HepG2 (cell line): ENCODE data around the gene CTDSPL2. TPM values are rescaled to one million over a fixed set of nuclear protein-coding genes. Genes with fewer than 3 reads are reported as not detected.
A peak's percentile ranks its signal among the peaks of the same experiment; 100 is the strongest.

ENCODE experiments used
- ATAC-seq: fragments of 200-7000 bp; cut with Tn5 transposase; 3 replicates; pipeline ENCODE4 v1.9.1; 2020; ENCODE audit warnings: mild to moderate bottlenecking, moderate library complexity
- BruUV-seq: library from RNA; stranded (reverse); fragments of 400-500 nt; replicated peaks from 2 replicates; lab custom pipeline; 2021; lab: Mats Ljungman, UMichigan
- CTCF ChIA-PET: fragments of 300-600 bp; formaldehyde crosslinking; extraction: SDS; loops from one replicate; lab custom pipeline; 2021; ENCODE audit warnings: low total read pairs, inconsistent platforms, low intra/inter-chr PET ratio; lab: Yijun Ruan, JAX
- POLR2A ChIA-PET: fragments of 350-600 bp; sonication (Branson Sonifier 250); formaldehyde crosslinking; loops from one replicate; lab custom pipeline; 2020; ENCODE audit warnings: antibody characterized with exemption, inconsistent platforms; lab: Yijun Ruan, JAX
- DNase-seq: peaks from one replicate; pipeline ENCODE4 v3.0.0-alpha.2; 2015; ENCODE audit warnings: low spot score
- FAIRE-seq: peaks from 3 replicates; lab custom pipeline; 2011; peaks lifted over from hg19 to GRCh38; lab: Jason Lieb, UNC
- H2AFZ ChIP-seq: one replicate; pipeline ENCODE4 v1.6.1; 2011; ENCODE audit warnings: low read length, inconsistent platforms
- H3K27ac ChIP-seq: fragments of 300-600 bp; 3 replicates; pipeline ENCODE4 v1.8.0; 2011; ENCODE audit warnings: mixed run types, mild to moderate bottlenecking, mixed read lengths, low read length, inconsistent platforms; ENCODE audit not compliant: insufficient read depth; ENCODE audit errors: extremely low read length
- H3K27me3 ChIP-seq, 2 experiments: fragments of 200-600 bp in 1 of 2; 2 replicates in 1 of 2; 3 replicates in 1 of 2; pipeline versions ENCODE4 v1.6.0 to v1.8.0; 2011; ENCODE audit warnings: low read length in 2 of 2, mild to moderate bottlenecking in 2 of 2, moderate library complexity in 2 of 2, inconsistent platforms in 1 of 2; ENCODE audit not compliant: insufficient read depth in 2 of 2, control insufficient read depth in 1 of 2
- H3K36me3 ChIP-seq, 2 experiments: fragments of 200-600 bp in 1 of 2; replicated peaks in 1 of 2; 2 replicates in 1 of 2; 3 replicates in 1 of 2; pipeline versions ENCODE4 v1.5.1 to v1.8.0; 2011; ENCODE audit warnings: low read length in 2 of 2, inconsistent platforms in 1 of 2; ENCODE audit not compliant: insufficient read depth in 2 of 2, control insufficient read depth in 1 of 2
- H3K4me1 ChIP-seq: 2 replicates; pipeline ENCODE4 v1.5.1; 2012; ENCODE audit warnings: low read length, inconsistent platforms; ENCODE audit not compliant: insufficient read depth
- H3K4me2 ChIP-seq: 2 replicates; pipeline ENCODE4 v1.6.0; 2011; ENCODE audit warnings: low read depth, low read length, inconsistent platforms
- H3K4me3 ChIP-seq, 3 experiments: fragments of 200-600 bp in 1 of 3; sonication (generic), shearing (Covaris generic) in 1 of 3; replicated peaks in 1 of 3; 2 replicates each; pipeline ENCODE4 v1.5.1; 2011 to 2016; ENCODE audit warnings: low read length in 3 of 3, inconsistent platforms in 2 of 3, low read depth in 2 of 3, mild to moderate bottlenecking in 2 of 3, control low read depth in 1 of 3, mixed read lengths in 1 of 3; ENCODE audit not compliant: insufficient read depth in 1 of 3
- H3K79me2 ChIP-seq: one replicate; pipeline ENCODE4 v1.6.1; 2011; ENCODE audit warnings: low read length, inconsistent platforms; ENCODE audit not compliant: insufficient read depth
- H3K9ac ChIP-seq: 2 replicates; pipeline ENCODE4 v1.6.0; 2011; ENCODE audit warnings: mild to moderate bottlenecking, low read depth, low read length, inconsistent platforms; ENCODE audit not compliant: insufficient read depth
- H3K9me3 ChIP-seq: 2 replicates; pipeline ENCODE4 v1.5.1; 2012; ENCODE audit warnings: mild to moderate bottlenecking, low read length
- H4K20me1 ChIP-seq: 2 replicates; pipeline ENCODE4 v1.6.0; 2011; ENCODE audit warnings: inconsistent platforms, mild to moderate bottlenecking, low read length, moderate library complexity; ENCODE audit not compliant: insufficient read depth
- FLYWCH1 ChIP-seq: sonication (generic); formaldehyde crosslinking; IDR thresholded peaks from 2 replicates; pipeline ENCODE4 v1.8.1; 2023; ENCODE audit warnings: mild to moderate bottlenecking, missing genetic modification reagents
- GFI1 ChIP-seq: sonication (generic); formaldehyde crosslinking; IDR thresholded peaks from 2 replicates; pipeline ENCODE4 v1.5.0; 2020; ENCODE audit warnings: missing genetic modification reagents, mild to moderate bottlenecking, borderline replicate concordance
- HINFP ChIP-seq: sonication (generic); formaldehyde crosslinking; IDR thresholded peaks from 2 replicates; pipeline ENCODE4 v1.4.0; 2020; ENCODE audit warnings: low read depth, mild to moderate bottlenecking, missing genetic modification reagents
- KDM2A ChIP-seq: sonication (generic); formaldehyde crosslinking; IDR thresholded peaks from 2 replicates; pipeline ENCODE4 v1.4.0; 2020; ENCODE audit warnings: low read depth, missing genetic modification reagents, borderline replicate concordance
- KLF15 ChIP-seq: sonication (generic); formaldehyde crosslinking; IDR thresholded peaks from 2 replicates; pipeline ENCODE4 v1.8.1; 2023; ENCODE audit warnings: borderline replicate concordance, mild to moderate bottlenecking, inconsistent platforms, missing genetic modification reagents, mixed read lengths
- MAFK ChIP-seq, 2 experiments: IDR thresholded peaks in 1 of 2; conservative IDR thresholded peaks in 1 of 2; 2 replicates each; pipeline ENCODE4 v1.6.1; 2011; ENCODE audit warnings: improper control_type of control experiment in 2 of 2, low read length in 2 of 2
- NBN ChIP-seq: fragments of 450-650 bp; conservative IDR thresholded peaks from 2 replicates; pipeline ENCODE4 v1.6.1; 2017
- NCOA1 ChIP-seq: sonication (generic); formaldehyde crosslinking; IDR thresholded peaks from 2 replicates; pipeline ENCODE4 v1.9.0; 2021; ENCODE audit warnings: missing genetic modification reagents
- PHF8 ChIP-seq: sonication (generic); formaldehyde crosslinking; IDR thresholded peaks from 2 replicates; pipeline ENCODE4 v1.5.0; 2020; ENCODE audit warnings: missing genetic modification reagents
- PRPF4 ChIP-seq: fragments of 200-400 bp; formaldehyde crosslinking; IDR thresholded peaks from 2 replicates; pipeline ENCODE4 v1.6.1; 2016; ENCODE audit warnings: low read length, low read depth; ENCODE audit not compliant: poor library complexity, severe bottlenecking
- SMARCE1 ChIP-seq: fragments of 450-650 bp; IDR thresholded peaks from 2 replicates; pipeline ENCODE4 v1.6.1; 2017; ENCODE audit warnings: borderline replicate concordance
- ZHX1 ChIP-seq: sonication (generic); formaldehyde crosslinking; IDR thresholded peaks from 2 replicates; pipeline ENCODE4 v1.8.1; 2022; ENCODE audit warnings: low read depth, mild to moderate bottlenecking, missing genetic modification reagents
- ZNF18 ChIP-seq: sonication (generic); formaldehyde crosslinking; IDR thresholded peaks from 2 replicates; pipeline ENCODE4 v1.8.0; 2022; ENCODE audit warnings: mild to moderate bottlenecking, missing genetic modification reagents; ENCODE audit not compliant: insufficient replicate concordance
- ZNF431 ChIP-seq: sonication (generic); formaldehyde crosslinking; IDR thresholded peaks from 2 replicates; pipeline ENCODE4 v1.9.0; 2022; ENCODE audit warnings: missing genetic modification reagents, low read depth, mild to moderate bottlenecking, borderline replicate concordance
- ZNF503 ChIP-seq: sonication (generic); formaldehyde crosslinking; IDR thresholded peaks from 2 replicates; pipeline ENCODE4 v1.4.0; 2020; ENCODE audit warnings: missing genetic modification reagents
- WGBS: methylation state at CpG from one replicate; pipeline ENCODE4 v1.1.6; 2017; ENCODE audit warnings: low lambda C conversion rate; 5-methylcytosine and 5-hydroxymethylcytosine counted together
- in situ Hi-C: cut with HindIII; loops from 2 replicates; pipeline ENCODE4 v1.10.0; 2017; ENCODE audit warnings: low pct_unique_long_range_greater_than_20kb; ENCODE audit not compliant: extremely low pct_ligation_motif_present
- intact Hi-C: fragments of 100-400 bp; cut with micrococcal nuclease; formaldehyde crosslinking; loops from one replicate; pipeline ENCODE4 v1.10.0; 2022; ENCODE audit not compliant: unreplicated experiment
- polyA plus RNA-seq, 8 experiments: library from polyadenylated mRNA; depleted of rRNA in 3 of 8; stranded (reverse) in 7 of 8; unstranded in 1 of 8; fragments of >200 nt; fragmentation: Illumina TruSeq in 4 of 8; extraction: Trizol in 4 of 8; gene quantifications; 2 replicates each; pipeline versions ENCODE4 v1.2.1 to v1.2.3, GENCODE V29; 2011 to 2016; ENCODE audit warnings: low read depth in 4 of 8, missing spikeins in 1 of 8, mixed read lengths in 1 of 8; ENCODE audit not compliant: insufficient read depth in 1 of 8
- total RNA-seq, 5 experiments: library from RNA; depleted of rRNA; stranded (reverse); fragments of >200 nt; fragmentation: Illumina TruSeq; extraction: Trizol; gene quantifications; 2 replicates each; pipeline ENCODE4 v1.2.3, GENCODE V29; 2016; ENCODE audit warnings: low read depth in 1 of 5

The CTDSPL2 gene
- total and polyA plus RNA-seq, 2 of the 13 experiments (the other 11 are each of a cell fraction or from before 2014, with no cell fraction given) = 37.4 to 56.2 TPM

GRCh38 chr15:44441095-44441501 lies 13.7 kb downstream of the CTDSPL2 start:
- H3K79me2 ChIP-seq = peaks cover 88% of the 10 kb centered on the region
- intact Hi-C loops (no loop called here), in situ Hi-C loops (no loop called here)
- H3K27me3 ChIP-seq = no peaks in the 10 kb centered on the region
- peaks cover 37% of the 10 kb centered on the region for H4K20me1 ChIP-seq
- peak; percentile 44; the same call in 2 of the 3 replicates for ATAC-seq
- no peak for FAIRE-seq
- no peak overlapping the region for H3K27ac ChIP-seq
- H3K4me2 ChIP-seq = no peak overlapping the region
- WGBS = 97% methylated on average over 5 of the region's 5 CpGs
- no TSS peak for BruUV-seq
- peaks cover 20% of the 10 kb centered on the region for H3K4me1 ChIP-seq
- DNase-seq = no peak
- POLR2A ChIA-PET = interaction anchor here (2.4 kb wide), 1 partner anchor 14 kb away, joined by 9 read pairs; the partner anchor contains the start of gene CTDSPL2
- no peak for TF ChIP-seq KLF15 (CRISPR knock-in tag)
- no peak for TF ChIP-seq KDM2A
- TF ChIP-seq NBN = no peak
- no peak for TF ChIP-seq GFI1
- TF ChIP-seq ZNF18 = no peak
- TF ChIP-seq HINFP (CRISPR knock-in tag) = no peak
- TF ChIP-seq SMARCE1 = no peak
- no peak for TF ChIP-seq ZNF431 (CRISPR knock-in tag)
- TF ChIP-seq ZNF503 (CRISPR knock-in tag) = no peak
- no peak for TF ChIP-seq PHF8
- no peak for TF ChIP-seq NCOA1
- TF ChIP-seq PRPF4 = no peak
- no peak for TF ChIP-seq MAFK (conservative IDR thresholded peaks at IDR 0.05 in 1 of 2, IDR thresholded peaks at IDR 0.05 in 1 of 2; ENCODE audit: low read length in 2 of 2)
- no peak for TF ChIP-seq FLYWCH1 (CRISPR knock-in tag)
- TF ChIP-seq ZHX1 (CRISPR knock-in tag) = no peak
- no peaks in the 10 kb centered on the region for H3K9me3 ChIP-seq
- no peak overlapping the region for H3K4me3 ChIP-seq
- H3K36me3 ChIP-seq = 0 out of 5 replicates have a peak, but pooled peaks cover 0 to 4% of the 10 kb centered on the region in 2 experiments
- H2AFZ ChIP-seq = no peak overlapping the region
- CTCF ChIA-PET = no interaction called here
- no peak overlapping the region for H3K9ac ChIP-seq
